Measurements from ENCODE around the gene UCK2. TPM values are rescaled to one million over a fixed set of nuclear protein-coding genes. Genes with fewer than 3 reads are reported as not detected.

Gene UCK2
- total RNA-seq, 2 experiments from 2014 or later, result 0.67 to 0.71 TPM

DNA sequence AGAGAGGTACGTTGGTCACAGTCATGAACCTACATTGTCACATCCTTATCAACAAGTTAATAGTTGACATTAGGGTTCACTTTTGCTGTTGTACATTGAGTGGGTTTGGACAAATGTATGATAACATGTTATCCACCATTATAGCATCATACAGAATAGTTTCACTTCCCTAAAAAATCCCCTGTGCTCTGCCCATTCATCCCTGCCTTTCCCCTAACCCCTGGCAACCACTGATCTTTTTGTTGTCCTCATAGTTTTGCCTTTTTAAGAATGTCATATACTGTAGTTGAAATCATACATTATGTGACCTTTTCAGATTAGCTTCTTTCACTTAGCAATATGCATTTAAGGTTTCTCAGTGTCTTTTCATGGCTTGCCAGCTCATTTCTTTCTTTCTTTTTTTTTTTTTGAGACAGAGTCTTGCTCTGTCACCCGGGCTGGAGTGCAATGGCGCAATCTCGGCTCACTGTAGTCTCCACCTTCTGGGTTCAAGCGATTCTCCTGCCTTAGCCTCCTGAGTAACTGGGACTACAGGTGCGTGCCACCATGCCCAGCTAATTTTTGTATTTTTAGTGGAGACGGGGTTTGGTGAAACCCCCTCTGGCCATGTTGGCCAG is 50.6 kb downstream of the UCK2 start:
- Histone ChIP-seq H3K9me3 (ENCODE audit: control insufficient read depth in 1 of 2, insufficient read depth in 1 of 2, low read length in 2 of 2) (peaks cover 0 to 5% of the 10 kb centered on the region in 2 experiments), H3K27me3 (ENCODE audit: control insufficient read depth in 1 of 2, insufficient read depth in 2 of 2, low read length in 2 of 2) (no peaks in the 10 kb centered on the region), H3K36me3 (ENCODE audit: insufficient read depth, low read length) (no peaks in the 10 kb centered on the region), H3K4me3 (ENCODE audit: low read length) (no peak overlapping the region), H3K4me1 (ENCODE audit: insufficient read depth, low read length) (peaks cover 9% of the 10 kb centered on the region), H3K27ac (ENCODE audit: low read depth in 1 of 2, low read length in 2 of 2) (no peak overlapping the region)
- no peak overlapping the region for H3K4me3 Mint-ChIP-seq
- no peaks in the 10 kb centered on the region for H3K36me3 Mint-ChIP-seq (ENCODE audit: low read depth)
- no peaks in the 10 kb centered on the region for H3K9me3 Mint-ChIP-seq
- ChIA-PET CTCF (no interaction called here), POLR2A (no interaction called here)
- no peak for ATAC-seq (ENCODE audit: poor library complexity)
- H3K27ac Mint-ChIP-seq, result no peak overlapping the region
- peaks cover 31% of the 10 kb centered on the region for H3K4me1 Mint-ChIP-seq (ENCODE audit: low read depth)
- peak in 2 of 14 experiments; percentile 24 to 34 for DNase-seq
- intact Hi-C loops (cut with DNase I, micrococcal nuclease), result no loop called here
- peaks cover 6% of the 10 kb centered on the region for H3K27me3 Mint-ChIP-seq
- TF ChIP-seq, protein P1, sequence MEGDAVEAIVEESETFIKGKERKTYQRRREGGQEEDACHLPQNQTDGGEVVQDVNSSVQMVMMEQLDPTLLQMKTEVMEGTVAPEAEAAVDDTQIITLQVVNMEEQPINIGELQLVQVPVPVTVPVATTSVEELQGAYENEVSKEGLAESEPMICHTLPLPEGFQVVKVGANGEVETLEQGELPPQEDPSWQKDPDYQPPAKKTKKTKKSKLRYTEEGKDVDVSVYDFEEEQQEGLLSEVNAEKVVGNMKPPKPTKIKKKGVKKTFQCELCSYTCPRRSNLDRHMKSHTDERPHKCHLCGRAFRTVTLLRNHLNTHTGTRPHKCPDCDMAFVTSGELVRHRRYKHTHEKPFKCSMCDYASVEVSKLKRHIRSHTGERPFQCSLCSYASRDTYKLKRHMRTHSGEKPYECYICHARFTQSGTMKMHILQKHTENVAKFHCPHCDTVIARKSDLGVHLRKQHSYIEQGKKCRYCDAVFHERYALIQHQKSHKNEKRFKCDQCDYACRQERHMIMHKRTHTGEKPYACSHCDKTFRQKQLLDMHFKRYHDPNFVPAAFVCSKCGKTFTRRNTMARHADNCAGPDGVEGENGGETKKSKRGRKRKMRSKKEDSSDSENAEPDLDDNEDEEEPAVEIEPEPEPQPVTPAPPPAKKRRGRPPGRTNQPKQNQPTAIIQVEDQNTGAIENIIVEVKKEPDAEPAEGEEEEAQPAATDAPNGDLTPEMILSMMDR (IDR thresholded peaks at IDR 0.05), result no peak

DNA sequence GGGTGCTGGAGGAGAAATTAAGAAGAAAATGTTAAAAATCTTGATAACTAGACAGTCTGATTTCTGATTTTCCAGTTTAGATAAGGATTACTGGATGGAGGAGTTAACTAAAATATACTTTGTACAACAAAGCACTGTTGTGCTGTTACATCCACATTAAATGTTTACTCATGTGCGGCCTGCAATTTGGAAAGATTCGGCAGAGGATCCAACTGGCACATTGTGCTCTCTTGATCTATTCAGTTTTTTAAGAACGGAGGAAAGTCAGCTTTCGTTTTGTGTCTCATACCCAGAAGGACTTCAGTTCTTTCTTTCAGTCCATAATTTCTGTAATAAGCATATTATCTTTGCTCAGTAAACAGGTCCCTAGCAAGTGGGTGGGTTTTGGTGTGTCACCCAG is 52.5 kb downstream of the UCK2 start:
- ATAC-seq (ENCODE audit: poor library complexity), result no peak
- intact Hi-C loops (cut with DNase I, micrococcal nuclease), result no loop called here
- Mint-ChIP-seq H3K9me3 (no peaks in the 10 kb centered on the region), H3K4me1 (ENCODE audit: low read depth) (peaks cover 17% of the 10 kb centered on the region), H3K4me3 (no peak overlapping the region), H3K27ac (no peak overlapping the region), H3K36me3 (ENCODE audit: low read depth) (no peaks in the 10 kb centered on the region), H3K27me3 (peaks cover 6% of the 10 kb centered on the region)
- POLR2A ChIA-PET, result no interaction called here
- TF ChIP-seq, protein P1 (IDR thresholded peaks at IDR 0.05), result no peak
- peaks cover 9% of the 10 kb centered on the region for H3K4me1 ChIP-seq (ENCODE audit: insufficient read depth, low read length)
- H3K27ac ChIP-seq (ENCODE audit: low read depth in 1 of 2, low read length in 2 of 2), result no peak overlapping the region
- peaks cover 0 to 5% of the 10 kb centered on the region in 2 experiments for H3K9me3 ChIP-seq (ENCODE audit: control insufficient read depth in 1 of 2, insufficient read depth in 1 of 2, low read length in 2 of 2)
- H3K27me3 ChIP-seq (ENCODE audit: control insufficient read depth in 1 of 2, insufficient read depth in 2 of 2, low read length in 2 of 2), result no peaks in the 10 kb centered on the region
- H3K4me3 ChIP-seq (ENCODE audit: low read length), result no peak overlapping the region
- H3K36me3 ChIP-seq (ENCODE audit: insufficient read depth, low read length), result no peaks in the 10 kb centered on the region
- CTCF ChIA-PET, result no interaction called here
- no peak for DNase-seq

DNA sequence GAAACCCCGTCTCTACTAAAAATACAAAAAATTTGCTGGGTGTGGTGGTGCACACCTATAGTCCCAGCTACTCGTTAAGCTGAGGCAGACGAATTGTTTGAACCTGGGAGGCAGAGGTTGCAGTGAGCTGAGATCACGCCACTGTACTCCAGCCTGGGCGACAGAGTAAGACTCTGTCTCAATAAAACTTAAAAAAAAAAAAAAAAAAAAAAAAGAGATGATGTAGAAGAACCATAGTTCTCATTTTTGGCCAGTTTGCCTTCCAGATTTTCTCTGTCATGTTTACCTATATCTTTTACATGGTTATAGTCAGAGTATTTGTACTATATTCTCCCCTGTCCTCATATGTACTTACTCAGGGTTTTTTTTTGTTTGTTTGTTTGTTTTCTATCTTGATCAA is 53.6 kb downstream of the UCK2 start:
- no peaks in the 10 kb centered on the region for H3K27me3 ChIP-seq (ENCODE audit: control insufficient read depth in 1 of 2, insufficient read depth in 2 of 2, low read length in 2 of 2)
- POLR2A ChIA-PET, result no interaction called here
- H3K4me3 ChIP-seq (ENCODE audit: low read length), result no peak overlapping the region
- Mint-ChIP-seq H3K4me3 (no peak overlapping the region), H3K4me1 (ENCODE audit: low read depth) (peaks cover 8% of the 10 kb centered on the region), H3K27ac (no peak overlapping the region), H3K27me3 (peaks cover 6% of the 10 kb centered on the region), H3K9me3 (no peaks in the 10 kb centered on the region), H3K36me3 (ENCODE audit: low read depth) (no peaks in the 10 kb centered on the region)
- intact Hi-C loops (cut with DNase I, micrococcal nuclease), result no loop called here
- H3K9me3 ChIP-seq (ENCODE audit: control insufficient read depth in 1 of 2, insufficient read depth in 1 of 2, low read length in 2 of 2), result peaks cover 0 to 5% of the 10 kb centered on the region in 2 experiments
- CTCF ChIA-PET, result no interaction called here
- ATAC-seq (ENCODE audit: poor library complexity) (no peak), DNase-seq (no peak)
- no peaks in the 10 kb centered on the region for H3K4me1 ChIP-seq (ENCODE audit: insufficient read depth, low read length)
- H3K27ac ChIP-seq (ENCODE audit: low read depth in 1 of 2, low read length in 2 of 2), result no peak overlapping the region
- TF ChIP-seq, protein P1 (IDR thresholded peaks at IDR 0.05), result no peak
- H3K36me3 ChIP-seq (ENCODE audit: insufficient read depth, low read length), result no peaks in the 10 kb centered on the region

Measured in CD4-positive, alpha-beta T cell (primary cell).